CD14-positive monocyte (primary cell): ENCODE results near the gene MRPS2. TPM values are rescaled to one million over a fixed set of nuclear protein-coding genes. Genes with fewer than 3 reads are reported as not detected.

Experiments
- DNase-seq, 3 donors: peaks; one replicate each; pipeline ENCODE4 v3.0.0-alpha.2; 2011 to 2022
- H2AFZ ChIP-seq: 2 replicates; pipeline ENCODE4 v1.6.0; 2012; ENCODE audit warnings: mild to moderate bottlenecking, low read depth, low read length, inconsistent platforms; ENCODE audit not compliant: insufficient read depth, poor library complexity, severe bottlenecking
- H3K27ac ChIP-seq, 2 donors: 1 replicate in 1 of 2; 2 replicates in 1 of 2; pipeline ENCODE4 v1.5.1; 2012 to 2013; ENCODE audit warnings: low read length in 2 of 2, control low read depth in 1 of 2, inconsistent platforms in 1 of 2, low read depth in 1 of 2, mild to moderate bottlenecking in 1 of 2
- H3K27me3 ChIP-seq, 2 donors: one replicate each; pipeline versions ENCODE4 v1.6.0 to v1.6.1; 2011 to 2013; ENCODE audit warnings: low read length in 2 of 2; ENCODE audit not compliant: control insufficient read depth in 2 of 2, insufficient read depth in 2 of 2
- H3K36me3 ChIP-seq, 2 donors: replicated peaks in 1 of 2; 1 replicate in 1 of 2; 2 replicates in 1 of 2; pipeline versions ENCODE4 v1.5.1 to v1.6.1; 2012 to 2013; ENCODE audit warnings: low read length in 2 of 2, control low read depth in 1 of 2, inconsistent platforms in 1 of 2, mild to moderate bottlenecking in 1 of 2; ENCODE audit not compliant: insufficient read depth in 2 of 2, control insufficient read depth in 1 of 2
- H3K4me1 ChIP-seq, 2 donors: 1 replicate in 1 of 2; 2 replicates in 1 of 2; pipeline versions ENCODE4 v1.5.1 to v1.6.1; 2012 to 2013; ENCODE audit warnings: low read length in 2 of 2, control low read depth in 1 of 2, inconsistent platforms in 1 of 2, mild to moderate bottlenecking in 1 of 2, moderate library complexity in 1 of 2; ENCODE audit not compliant: insufficient read depth in 2 of 2, control insufficient read depth in 1 of 2
- H3K4me2 ChIP-seq: replicated peaks from 2 replicates; pipeline ENCODE3; 2012; ENCODE audit warnings: low read length, moderate library complexity, mild to moderate bottlenecking; ENCODE audit not compliant: poor library complexity, severe bottlenecking; ENCODE audit errors: extremely low read depth
- H3K4me3 ChIP-seq, 3 experiments: fragments of 200-600 bp in 1 of 3; sonication (generic) in 1 of 3; replicated peaks in 1 of 3; 1 replicate in 2 of 3; 2 replicates in 1 of 3; pipeline ENCODE4 v1.5.1; 2011 to 2013; ENCODE audit warnings: low read length in 3 of 3, mild to moderate bottlenecking in 3 of 3, control low read depth in 2 of 3, low read depth in 2 of 3, inconsistent platforms in 1 of 3, moderate library complexity in 1 of 3
- H3K79me2 ChIP-seq: 2 replicates; pipeline ENCODE4 v1.6.0; 2012; ENCODE audit warnings: mild to moderate bottlenecking, control low read depth, inconsistent platforms, low read length, moderate library complexity; ENCODE audit not compliant: insufficient read depth
- H3K9ac ChIP-seq: 2 replicates; pipeline ENCODE4 v1.6.0; 2017; ENCODE audit warnings: low read length, mild to moderate bottlenecking; ENCODE audit not compliant: insufficient read depth, poor library complexity, severe bottlenecking
- H3K9me3 ChIP-seq, 2 donors: replicated peaks in 1 of 2; 1 replicate in 1 of 2; 2 replicates in 1 of 2; pipeline versions ENCODE4 v1.5.1 to v1.6.1; 2012 to 2013; ENCODE audit warnings: low read length in 2 of 2, control low read depth in 1 of 2; ENCODE audit not compliant: control insufficient read depth in 1 of 2, insufficient read depth in 1 of 2
- H4K20me1 ChIP-seq: 2 replicates; pipeline ENCODE4 v1.6.0; 2012; ENCODE audit warnings: mild to moderate bottlenecking, low read length, control low read depth, moderate library complexity; ENCODE audit not compliant: insufficient read depth
- H3K27ac Mint-ChIP-seq, 7 donors: one replicate each; pipeline ENCODE4 v1.8.0; 2020; ENCODE audit warnings: mild to moderate bottlenecking in 7 of 7, mixed read lengths in 7 of 7, moderate library complexity in 6 of 7, inconsistent platforms in 2 of 7
- H3K27me3 Mint-ChIP-seq, 3 donors: one replicate each; pipeline ENCODE4 v1.8.0; 2021 to 2022; ENCODE audit warnings: low read depth in 3 of 3, mild to moderate bottlenecking in 3 of 3, mixed read lengths in 3 of 3, moderate library complexity in 3 of 3, inconsistent platforms in 1 of 3
- H3K36me3 Mint-ChIP-seq, 2 donors: one replicate each; pipeline ENCODE4 v1.8.0; 2020; ENCODE audit warnings: mixed read lengths in 2 of 2, inconsistent platforms in 1 of 2, mild to moderate bottlenecking in 1 of 2
- H3K4me1 Mint-ChIP-seq: one replicate; pipeline ENCODE4 v1.8.0; 2020; ENCODE audit warnings: mild to moderate bottlenecking, mixed read lengths
- H3K4me3 Mint-ChIP-seq, 2 donors: one replicate each; pipeline ENCODE4 v1.8.0; 2020; ENCODE audit warnings: mild to moderate bottlenecking in 2 of 2, mixed read lengths in 2 of 2, moderate library complexity in 1 of 2
- H3K9me3 Mint-ChIP-seq, 7 donors: one replicate each; pipeline ENCODE4 v1.8.0; 2020 to 2022; ENCODE audit warnings: mixed read lengths in 7 of 7, mild to moderate bottlenecking in 6 of 7, moderate library complexity in 6 of 7, inconsistent platforms in 2 of 7
- WGBS: methylation state at CpG from one replicate; pipeline ENCODE4 v1.1.5; 2013; ENCODE audit warnings: missing lambda C conversion rate; ENCODE audit not compliant: insufficient coverage; 5-methylcytosine and 5-hydroxymethylcytosine counted together
- intact Hi-C, 2 donors: fragments of 100-400 bp; cut with micrococcal nuclease; formaldehyde crosslinking; loops; one replicate each; pipeline versions ENCODE4 v1.15.0 to v1.15.1; 2023
- polyA plus RNA-seq, 3 donors: library from polyadenylated mRNA; depleted of rRNA in 1 of 3; unstranded in 2 of 3; stranded (reverse) in 1 of 3; fragments of 300-500 nt in 2 of 3; fragments of >200 nt in 1 of 3; fragmentation: Illumina TruSeq in 2 of 3; gene quantifications; 1 replicate in 2 of 3; 2 replicates in 1 of 3; pipeline ENCODE4 v1.2.3, GENCODE V29; 2012 to 2021
- TF ChIP-seq, protein P1 (sequence below): fragments of 200-600 bp; IDR thresholded peaks from one replicate; pipeline ENCODE4 v1.8.0; 2022; ENCODE audit warnings: antibody characterized with exemption, mild to moderate bottlenecking

MRPS2 gene
- polyA plus RNA-seq, 3 donors, result 27.9 to 54.4 (median 30.2) TPM

DNA sequence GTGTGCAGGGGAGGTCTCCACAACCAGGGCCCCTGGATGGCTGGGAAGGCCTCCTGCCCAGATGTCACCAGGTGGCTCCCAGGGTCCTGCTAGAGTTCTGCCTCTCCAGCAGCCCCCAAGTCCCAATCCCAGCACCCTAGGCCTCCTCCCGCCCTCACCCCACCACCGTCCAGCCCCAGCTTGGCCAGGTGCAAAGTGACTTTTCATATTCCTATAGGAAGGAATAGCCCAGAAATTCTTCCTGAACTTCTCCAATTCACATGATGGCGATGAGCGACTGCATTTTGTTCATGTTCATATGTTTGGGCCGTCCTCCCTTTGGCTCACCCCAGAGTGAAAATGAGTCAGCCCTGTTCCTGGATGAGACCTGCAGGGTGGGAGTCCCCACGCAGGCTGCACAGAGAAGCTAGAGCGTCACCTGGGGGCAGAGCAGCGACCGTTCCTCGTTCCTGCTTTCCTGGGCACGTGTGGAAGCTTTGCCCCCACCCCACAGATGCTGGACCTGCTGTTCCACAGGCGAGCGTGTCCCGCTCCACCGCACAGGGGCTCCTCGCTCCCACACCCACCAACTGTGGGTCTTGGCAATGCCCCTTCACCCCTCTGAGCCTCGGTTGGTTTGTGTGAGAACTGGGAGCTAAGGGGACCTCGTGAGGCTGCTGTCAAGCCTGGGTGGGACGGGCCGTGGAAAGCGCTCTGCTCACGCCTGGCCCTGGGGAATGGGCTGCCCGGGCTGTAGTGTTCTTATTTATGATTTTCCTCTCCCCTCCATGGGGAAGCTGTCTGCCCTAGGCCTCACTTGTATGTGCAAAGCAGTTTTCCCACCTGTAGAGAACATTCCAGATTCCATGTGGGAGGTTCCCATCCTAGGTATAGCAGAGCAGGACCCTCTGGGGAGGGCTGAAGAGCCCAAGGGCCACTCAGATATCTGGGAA lies 6.9 kb downstream of the MRPS2 start:
- peaks cover 2 to 10% (median 2%) of the 10 kb centered on the region in 3 donors for H3K27me3 Mint-ChIP-seq
- intact Hi-C loops, result no loop called here

DNA sequence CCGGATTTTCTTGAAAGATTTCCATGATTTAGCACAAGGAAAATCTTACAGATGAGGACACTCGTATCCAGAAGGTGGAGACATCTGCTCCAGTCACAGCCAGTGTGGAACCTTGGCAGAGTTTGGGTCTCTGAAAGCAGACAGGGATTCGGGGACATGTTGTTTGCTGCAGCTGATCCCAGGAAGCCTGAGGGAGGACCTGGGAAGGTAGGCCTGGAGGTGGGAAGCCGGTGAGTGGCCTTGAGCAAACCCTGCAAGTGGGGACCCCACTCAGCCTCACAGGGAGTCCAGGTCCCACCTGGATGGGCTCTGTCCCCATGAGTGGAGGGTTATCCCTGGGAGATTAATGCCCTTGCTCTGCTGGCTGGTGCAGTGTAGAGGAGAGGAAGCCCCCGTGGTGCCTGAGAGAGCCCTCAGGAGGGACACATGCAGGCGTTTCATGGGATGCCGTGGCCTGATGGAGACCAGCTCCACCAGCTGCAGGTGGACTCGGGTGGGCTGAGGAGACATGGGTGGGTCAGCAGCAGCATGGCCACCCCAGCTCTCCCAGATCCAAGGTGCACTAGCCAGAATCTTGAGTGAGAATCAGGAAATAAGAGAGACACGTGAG lies 7.8 kb downstream of the MRPS2 start:
- H3K27me3 ChIP-seq, result no peaks in the 10 kb centered on the region
- H3K4me2 ChIP-seq, result no peak overlapping the region
- no peak overlapping the region for H3K27ac ChIP-seq
- TF ChIP-seq, protein P1, sequence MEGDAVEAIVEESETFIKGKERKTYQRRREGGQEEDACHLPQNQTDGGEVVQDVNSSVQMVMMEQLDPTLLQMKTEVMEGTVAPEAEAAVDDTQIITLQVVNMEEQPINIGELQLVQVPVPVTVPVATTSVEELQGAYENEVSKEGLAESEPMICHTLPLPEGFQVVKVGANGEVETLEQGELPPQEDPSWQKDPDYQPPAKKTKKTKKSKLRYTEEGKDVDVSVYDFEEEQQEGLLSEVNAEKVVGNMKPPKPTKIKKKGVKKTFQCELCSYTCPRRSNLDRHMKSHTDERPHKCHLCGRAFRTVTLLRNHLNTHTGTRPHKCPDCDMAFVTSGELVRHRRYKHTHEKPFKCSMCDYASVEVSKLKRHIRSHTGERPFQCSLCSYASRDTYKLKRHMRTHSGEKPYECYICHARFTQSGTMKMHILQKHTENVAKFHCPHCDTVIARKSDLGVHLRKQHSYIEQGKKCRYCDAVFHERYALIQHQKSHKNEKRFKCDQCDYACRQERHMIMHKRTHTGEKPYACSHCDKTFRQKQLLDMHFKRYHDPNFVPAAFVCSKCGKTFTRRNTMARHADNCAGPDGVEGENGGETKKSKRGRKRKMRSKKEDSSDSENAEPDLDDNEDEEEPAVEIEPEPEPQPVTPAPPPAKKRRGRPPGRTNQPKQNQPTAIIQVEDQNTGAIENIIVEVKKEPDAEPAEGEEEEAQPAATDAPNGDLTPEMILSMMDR, result no peak
- Mint-ChIP-seq H3K9me3 (peaks cover 0 to 22% (median 11%) of the 10 kb centered on the region in 7 donors), H3K36me3 (peaks cover 16 to 21% of the 10 kb centered on the region in 2 donors), H3K4me1 (peaks cover 8% of the 10 kb centered on the region), H3K4me3 (no peak overlapping the region), H3K27me3 (peaks cover 2 to 13% (median 3%) of the 10 kb centered on the region in 3 donors), H3K27ac (no peak overlapping the region)
- no peak overlapping the region for H2AFZ ChIP-seq
- H3K9ac ChIP-seq, result no peak overlapping the region
- H3K4me3 ChIP-seq, result no peak overlapping the region
- H3K9me3 ChIP-seq, result peaks cover 0 to 6% of the 10 kb centered on the region in 2 donors
- DNase-seq, result no peak
- H3K4me1 ChIP-seq, result no peaks in the 10 kb centered on the region
- peaks cover 11 to 17% of the 10 kb centered on the region in 2 donors for H3K36me3 ChIP-seq
- 93% methylated on average over 9 of the region's 9 CpGs for WGBS
- intact Hi-C loops, result no loop called here
- no peaks in the 10 kb centered on the region for H3K79me2 ChIP-seq
- peaks cover 13% of the 10 kb centered on the region for H4K20me1 ChIP-seq

More for the DNA sequence above, 6.9 kb downstream of the MRPS2 start:
- Histone ChIP-seq H3K79me2 (no peaks in the 10 kb centered on the region), H3K36me3 (peaks cover 17 to 26% of the 10 kb centered on the region in 2 donors), H2AFZ (no peak overlapping the region), H3K9ac (no peak overlapping the region), H3K9me3 (peaks cover 0 to 6% of the 10 kb centered on the region in 2 donors), H3K27me3 (no peaks in the 10 kb centered on the region), H4K20me1 (peaks cover 18% of the 10 kb centered on the region), H3K4me2 (no peak overlapping the region), H3K4me3 (no peak overlapping the region), H3K4me1 (no peaks in the 10 kb centered on the region), H3K27ac (no peak overlapping the region)
- TF ChIP-seq, protein P1, result no peak
- Mint-ChIP-seq H3K9me3 (peaks cover 0 to 22% (median 11%) of the 10 kb centered on the region in 7 donors), H3K4me1 (peaks cover 12% of the 10 kb centered on the region), H3K27ac (no peak overlapping the region), H3K4me3 (no peak overlapping the region), H3K36me3 (peaks cover 22 to 30% of the 10 kb centered on the region in 2 donors)
- 95% methylated on average over 6 of the region's 23 CpGs for WGBS
- no peak for DNase-seq
